HepG2 (cell line): ENCODE results near the gene WNK4. TPM values are rescaled to one million over a fixed set of nuclear protein-coding genes. Genes with fewer than 3 reads are reported as not detected.
A peak's percentile ranks its signal among the peaks of the same experiment; 100 is the strongest.

ENCODE experiments used
- ADNP ChIP-seq: sonication (generic); formaldehyde crosslinking; IDR thresholded peaks from 2 replicates; pipeline ENCODE4 v1.4.0; 2020; ENCODE audit warnings: missing genetic modification reagents
- AHDC1 ChIP-seq: sonication (generic); formaldehyde crosslinking; IDR thresholded peaks from 2 replicates; pipeline ENCODE4 v1.5.1; 2020; ENCODE audit warnings: mild to moderate bottlenecking, missing genetic modification reagents, borderline replicate concordance
- FOXM1 ChIP-seq: sonication (generic); formaldehyde crosslinking; IDR thresholded peaks from 2 replicates; pipeline ENCODE4 v1.5.0; 2020; ENCODE audit warnings: missing genetic modification reagents
- MEIS2 ChIP-seq: sonication (generic); formaldehyde crosslinking; IDR thresholded peaks from 2 replicates; pipeline ENCODE4 v1.9.0; 2021; ENCODE audit warnings: mild to moderate bottlenecking, missing genetic modification reagents
- MNT ChIP-seq: fragments of 450-650 bp; IDR thresholded peaks from 2 replicates; pipeline ENCODE4 v1.6.1; 2016
- NR2F1 ChIP-seq, 2 experiments: fragments of 450-650 bp in 1 of 2; formaldehyde crosslinking in 1 of 2; IDR thresholded peaks; 2 replicates each; pipeline versions ENCODE4 v1.5.0 to v1.6.1; 2016 to 2020; ENCODE audit warnings: mild to moderate bottlenecking in 1 of 2, missing compliant biosample characterization in 1 of 2, missing genetic modification reagents in 1 of 2, moderate library complexity in 1 of 2
- POGK ChIP-seq: sonication (generic); formaldehyde crosslinking; conservative IDR thresholded peaks from 2 replicates; pipeline ENCODE4 v1.8.0; 2022; ENCODE audit warnings: mild to moderate bottlenecking, moderate library complexity, missing genetic modification reagents
- PRMT3 ChIP-seq: sonication (generic); formaldehyde crosslinking; IDR thresholded peaks from 2 replicates; pipeline ENCODE4 v1.8.1; 2022; ENCODE audit warnings: low read depth, mild to moderate bottlenecking, moderate library complexity, missing genetic modification reagents, borderline replicate concordance
- ZBTB14 ChIP-seq: sonication (generic); formaldehyde crosslinking; IDR thresholded peaks from 2 replicates; pipeline ENCODE4 v1.4.0; 2020; ENCODE audit warnings: missing genetic modification reagents
- ZFP36L1 ChIP-seq: sonication (generic); formaldehyde crosslinking; IDR thresholded peaks from 2 replicates; pipeline ENCODE4 v1.8.0; 2022; ENCODE audit warnings: mild to moderate bottlenecking, missing genetic modification reagents, moderate library complexity
- ZNF292 ChIP-seq: sonication (generic); formaldehyde crosslinking; IDR thresholded peaks from 2 replicates; pipeline ENCODE4 v1.8.1; 2022; ENCODE audit warnings: mild to moderate bottlenecking, low read depth, missing genetic modification reagents, borderline replicate concordance
- ZNF3 ChIP-seq: IDR thresholded peaks from 2 replicates; pipeline ENCODE4 v1.7.0; 2017; ENCODE audit warnings: inconsistent platforms
- ZNF34 ChIP-seq: sonication (generic); formaldehyde crosslinking; IDR thresholded peaks from 2 replicates; pipeline ENCODE4 v1.4.0; 2020; ENCODE audit warnings: mild to moderate bottlenecking, missing genetic modification reagents, borderline replicate concordance
- ZNF441 ChIP-seq: sonication (generic); formaldehyde crosslinking; IDR thresholded peaks from 2 replicates; pipeline ENCODE4 v1.7.0; 2021; ENCODE audit warnings: missing genetic modification reagents, borderline replicate concordance
- ZNF674 ChIP-seq: sonication (generic); formaldehyde crosslinking; IDR thresholded peaks from 2 replicates; pipeline ENCODE4 v1.5.0; 2020; ENCODE audit warnings: low read depth, mild to moderate bottlenecking, missing genetic modification reagents
- ZNF792 ChIP-seq: IDR thresholded peaks from 2 replicates; pipeline ENCODE4 v1.6.1; 2016
- ZNF800 ChIP-seq: sonication (generic); formaldehyde crosslinking; IDR thresholded peaks from 2 replicates; pipeline ENCODE4 v1.4.0; 2020; ENCODE audit warnings: missing genetic modification reagents
- ZSCAN9 ChIP-seq: IDR thresholded peaks from 2 replicates; pipeline ENCODE4 v1.6.1; 2016; ENCODE audit warnings: borderline replicate concordance
- polyA plus RNA-seq, 8 experiments: library from polyadenylated mRNA; depleted of rRNA in 3 of 8; stranded (reverse) in 7 of 8; unstranded in 1 of 8; fragments of >200 nt; fragmentation: Illumina TruSeq in 4 of 8; extraction: Trizol in 4 of 8; gene quantifications; 2 replicates each; pipeline versions ENCODE4 v1.2.1 to v1.2.3, GENCODE V29; 2011 to 2016; ENCODE audit warnings: low read depth in 4 of 8, missing spikeins in 1 of 8, mixed read lengths in 1 of 8; ENCODE audit not compliant: insufficient read depth in 1 of 8
- total RNA-seq, 5 experiments: library from RNA; depleted of rRNA; stranded (reverse); fragments of >200 nt; fragmentation: Illumina TruSeq; extraction: Trizol; gene quantifications; 2 replicates each; pipeline ENCODE4 v1.2.3, GENCODE V29; 2016; ENCODE audit warnings: low read depth in 1 of 5

The WNK4 gene
- total and polyA plus RNA-seq, 2 of the 13 experiments (the other 11 are each of a cell fraction or from before 2014, with no cell fraction given), result 2.7 to 13.7 TPM

GRCh38 chr17:42775534-42776098 is 4.8 kb upstream of the WNK4 start (continued):
- no peak for TF ChIP-seq MNT
- TF ChIP-seq ZNF674 (CRISPR knock-in tag), result no peak
- no peak for TF ChIP-seq ZBTB14 (CRISPR knock-in tag)
- TF ChIP-seq POGK (CRISPR knock-in tag), result no peak
- no peak for TF ChIP-seq ZNF441 (CRISPR knock-in tag)
- TF ChIP-seq ZSCAN9 (CRISPR knock-in tag), result no peak
- no peak for TF ChIP-seq MEIS2 (CRISPR knock-in tag)
- TF ChIP-seq ZNF792 (CRISPR knock-in tag), result no peak
- no peak for TF ChIP-seq ZNF34 (CRISPR knock-in tag)
- no peak for TF ChIP-seq FOXM1
- no peak for TF ChIP-seq PRMT3
- TF ChIP-seq ZFP36L1, result no peak
- peak; percentile 71 to 78; a peak in 3 of 4 replicates for TF ChIP-seq NR2F1 (CRISPR knock-in tag; IDR thresholded peaks at IDR 0.05)
- TF ChIP-seq ZNF292 (CRISPR knock-in tag), result no peak
- no peak for TF ChIP-seq ZNF800 (CRISPR knock-in tag)
- TF ChIP-seq AHDC1 (CRISPR knock-in tag), result 0 out of 2 replicates have a peak, but pooled peaks have one; percentile 33
- TF ChIP-seq ADNP, result no peak
- no peak for TF ChIP-seq ZNF3
